MM.1S (cell line): ENCODE results near the gene CHTF8.

Source experiments
- DNase-seq: peaks from one replicate; pipeline ENCODE4 v3.0.0-alpha.2; 2015
- H2AFZ ChIP-seq: fragments of 300-600 bp; sonication (generic); 2 replicates; pipeline ENCODE4 v1.6.0; 2016; ENCODE audit warnings: antibody characterized with exemption, low read length
- H3F3A ChIP-seq: fragments of 300-600 bp; sonication (generic); 2 replicates; pipeline ENCODE4 v1.6.1; 2016; ENCODE audit warnings: mild to moderate bottlenecking, antibody characterized with exemption, low read length, moderate library complexity, mixed read lengths; ENCODE audit not compliant: insufficient read depth
- H3K27ac ChIP-seq: fragments of 300-600 bp; sonication (generic); 2 replicates; pipeline ENCODE4 v1.5.1; 2016; ENCODE audit warnings: mild to moderate bottlenecking, low read length
- H3K27me3 ChIP-seq: fragments of 300-600 bp; sonication (generic); replicated peaks from 2 replicates; pipeline ENCODE4 v1.6.0; 2016; ENCODE audit warnings: low read length; ENCODE audit not compliant: insufficient read depth
- H3K36me3 ChIP-seq: fragments of 300-600 bp; sonication (generic); replicated peaks from 2 replicates; pipeline ENCODE4 v1.6.1; 2016; ENCODE audit warnings: mild to moderate bottlenecking, low read length, mixed read lengths; ENCODE audit not compliant: insufficient read depth
- H3K4me1 ChIP-seq: fragments of 300-600 bp; sonication (generic); 2 replicates; pipeline ENCODE4 v1.6.1; 2016; ENCODE audit warnings: low read length, mixed read lengths
- H3K4me2 ChIP-seq: fragments of 300-600 bp; sonication (generic); 2 replicates; pipeline ENCODE4 v1.6.0; 2016; ENCODE audit warnings: low read depth, low read length
- H3K4me3 ChIP-seq: fragments of 300-600 bp; sonication (generic); 2 replicates; pipeline ENCODE4 v1.5.1; 2016; ENCODE audit warnings: low read length, mixed read lengths
- H3K79me2 ChIP-seq: fragments of 300-600 bp; sonication (generic); 2 replicates; pipeline ENCODE4 v1.6.1; 2016; ENCODE audit warnings: mixed run types, low read length, mixed read lengths
- H3K9ac ChIP-seq: fragments of 300-600 bp; sonication (generic); 2 replicates; pipeline ENCODE4 v1.6.1; 2016; ENCODE audit warnings: low read length, mixed read lengths
- H3K9me2 ChIP-seq: fragments of 300-600 bp; sonication (generic); replicated peaks from 2 replicates; pipeline ENCODE4 v1.6.1; 2016; ENCODE audit warnings: mild to moderate bottlenecking, low read length, mixed read lengths; ENCODE audit not compliant: insufficient read depth
- H3K9me3 ChIP-seq: fragments of 300-600 bp; sonication (generic); replicated peaks from 2 replicates; pipeline ENCODE4 v1.6.1; 2016; ENCODE audit warnings: mild to moderate bottlenecking, low read length, mixed read lengths; ENCODE audit not compliant: insufficient read depth
- H4K20me1 ChIP-seq: fragments of 300-600 bp; sonication (generic); 2 replicates; pipeline ENCODE4 v1.6.1; 2016; ENCODE audit warnings: mild to moderate bottlenecking, low read length, moderate library complexity, mixed read lengths; ENCODE audit not compliant: insufficient read depth
- EZH2 ChIP-seq: fragments of 300-600 bp; sonication (generic); optimal IDR thresholded peaks from 2 replicates; pipeline ENCODE3; 2017; ENCODE audit warnings: low read depth, mild to moderate bottlenecking, antibody characterized with exemption, low read length, mixed read lengths
- EZH2phosphoT487 ChIP-seq: fragments of 300-600 bp; sonication (generic); IDR thresholded peaks from 2 replicates; pipeline ENCODE4 v1.6.1; 2018; ENCODE audit warnings: antibody characterized with exemption, low read length
- TF ChIP-seq, protein P1 (sequence below): fragments of 300-600 bp; sonication (generic); IDR thresholded peaks from 2 replicates; pipeline ENCODE4 v1.5.1; 2016; ENCODE audit warnings: antibody characterized with exemption, low read length, mixed read lengths

Gene CHTF8

DNA sequence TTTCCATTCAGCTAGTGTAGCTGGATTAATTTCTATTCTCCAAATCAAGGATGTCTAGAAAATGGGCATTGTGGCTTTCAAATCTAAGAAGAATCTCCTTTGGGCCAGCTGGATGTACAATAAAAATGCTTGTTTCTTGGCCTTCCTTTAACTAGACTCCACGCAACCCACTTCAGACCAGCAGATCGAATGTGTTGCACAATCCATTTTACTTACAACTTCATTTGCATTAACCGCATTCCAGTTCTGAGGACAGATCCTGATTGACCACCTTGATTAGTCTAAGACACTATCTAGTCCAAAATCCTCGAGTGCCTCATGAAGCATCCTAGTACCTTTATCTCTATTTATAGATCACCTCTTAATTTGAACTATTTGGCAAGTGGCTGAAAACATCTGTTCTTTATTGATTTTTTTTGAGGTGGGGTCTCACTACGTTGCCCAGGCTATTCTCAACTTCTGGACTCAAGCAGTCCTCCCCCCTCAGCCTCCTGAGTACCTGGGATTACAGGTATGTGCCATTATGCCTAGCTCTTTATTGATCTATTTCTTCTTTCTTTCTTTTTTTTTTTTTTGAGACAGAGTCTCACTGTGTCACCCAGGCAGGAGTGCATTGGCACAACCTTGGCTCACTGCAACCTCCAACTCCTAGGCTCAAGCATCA lies 47.2 kb downstream of the CHTF8 start:
- no peak for DNase-seq
- H3K9ac ChIP-seq = no peak overlapping the region
- no peak overlapping the region for H3K4me2 ChIP-seq
- H2AFZ ChIP-seq = no peak overlapping the region
- no peaks in the 10 kb centered on the region for H3K4me1 ChIP-seq
- H3K27ac ChIP-seq = no peak overlapping the region
- H3F3A ChIP-seq = no peaks in the 10 kb centered on the region
- H3K9me3 ChIP-seq = no peaks in the 10 kb centered on the region
- H3K9me2 ChIP-seq = no peaks in the 10 kb centered on the region
- H4K20me1 ChIP-seq = no peaks in the 10 kb centered on the region
- no peak overlapping the region for H3K4me3 ChIP-seq
- H3K27me3 ChIP-seq = no peaks in the 10 kb centered on the region
- H3K79me2 ChIP-seq = no peaks in the 10 kb centered on the region
- H3K36me3 ChIP-seq = no peaks in the 10 kb centered on the region; the same call in 1 of the 2 replicates
- TF ChIP-seq EZH2 (no peak), EZH2phosphoT487 (no peak)
- TF ChIP-seq, protein P1, sequence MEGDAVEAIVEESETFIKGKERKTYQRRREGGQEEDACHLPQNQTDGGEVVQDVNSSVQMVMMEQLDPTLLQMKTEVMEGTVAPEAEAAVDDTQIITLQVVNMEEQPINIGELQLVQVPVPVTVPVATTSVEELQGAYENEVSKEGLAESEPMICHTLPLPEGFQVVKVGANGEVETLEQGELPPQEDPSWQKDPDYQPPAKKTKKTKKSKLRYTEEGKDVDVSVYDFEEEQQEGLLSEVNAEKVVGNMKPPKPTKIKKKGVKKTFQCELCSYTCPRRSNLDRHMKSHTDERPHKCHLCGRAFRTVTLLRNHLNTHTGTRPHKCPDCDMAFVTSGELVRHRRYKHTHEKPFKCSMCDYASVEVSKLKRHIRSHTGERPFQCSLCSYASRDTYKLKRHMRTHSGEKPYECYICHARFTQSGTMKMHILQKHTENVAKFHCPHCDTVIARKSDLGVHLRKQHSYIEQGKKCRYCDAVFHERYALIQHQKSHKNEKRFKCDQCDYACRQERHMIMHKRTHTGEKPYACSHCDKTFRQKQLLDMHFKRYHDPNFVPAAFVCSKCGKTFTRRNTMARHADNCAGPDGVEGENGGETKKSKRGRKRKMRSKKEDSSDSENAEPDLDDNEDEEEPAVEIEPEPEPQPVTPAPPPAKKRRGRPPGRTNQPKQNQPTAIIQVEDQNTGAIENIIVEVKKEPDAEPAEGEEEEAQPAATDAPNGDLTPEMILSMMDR = no peak

DNA sequence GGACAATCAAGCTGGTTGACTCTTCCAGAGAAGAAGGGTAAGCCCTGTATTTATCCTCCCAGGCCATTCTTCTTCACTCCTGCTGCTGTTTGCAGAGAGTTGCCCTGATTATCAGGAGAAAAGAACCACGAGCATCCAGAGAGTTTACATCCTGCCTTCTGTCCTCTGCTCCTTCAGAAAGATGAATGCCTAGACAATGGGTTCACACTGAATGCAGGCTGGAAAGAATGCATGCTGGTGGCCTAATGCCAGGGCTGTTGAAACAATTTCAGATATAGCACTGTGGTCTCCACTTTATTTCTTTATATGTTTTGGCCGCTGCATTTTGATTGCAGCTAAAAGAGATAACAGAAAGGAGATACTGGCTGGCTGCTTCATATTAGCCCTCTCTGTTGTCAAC lies 48.1 kb downstream of the CHTF8 start:
- H3K79me2 ChIP-seq = no peaks in the 10 kb centered on the region
- no peaks in the 10 kb centered on the region for H4K20me1 ChIP-seq
- no peak overlapping the region for H3K27ac ChIP-seq
- no peaks in the 10 kb centered on the region for H3K27me3 ChIP-seq
- H3K9ac ChIP-seq = no peak overlapping the region
- H3K9me3 ChIP-seq = no peaks in the 10 kb centered on the region
- H3K36me3 ChIP-seq = no peaks in the 10 kb centered on the region; the same call in 1 of the 2 replicates
- no peak for DNase-seq
- no peak overlapping the region for H3K4me2 ChIP-seq
- H3K4me1 ChIP-seq = no peaks in the 10 kb centered on the region
- no peak overlapping the region for H3K4me3 ChIP-seq
- H3K9me2 ChIP-seq = no peaks in the 10 kb centered on the region
- H3F3A ChIP-seq = no peaks in the 10 kb centered on the region
- TF ChIP-seq EZH2 = no peak
- no peak for TF ChIP-seq EZH2phosphoT487
- TF ChIP-seq, protein P1 = no peak
- H2AFZ ChIP-seq = no peak overlapping the region

DNA sequence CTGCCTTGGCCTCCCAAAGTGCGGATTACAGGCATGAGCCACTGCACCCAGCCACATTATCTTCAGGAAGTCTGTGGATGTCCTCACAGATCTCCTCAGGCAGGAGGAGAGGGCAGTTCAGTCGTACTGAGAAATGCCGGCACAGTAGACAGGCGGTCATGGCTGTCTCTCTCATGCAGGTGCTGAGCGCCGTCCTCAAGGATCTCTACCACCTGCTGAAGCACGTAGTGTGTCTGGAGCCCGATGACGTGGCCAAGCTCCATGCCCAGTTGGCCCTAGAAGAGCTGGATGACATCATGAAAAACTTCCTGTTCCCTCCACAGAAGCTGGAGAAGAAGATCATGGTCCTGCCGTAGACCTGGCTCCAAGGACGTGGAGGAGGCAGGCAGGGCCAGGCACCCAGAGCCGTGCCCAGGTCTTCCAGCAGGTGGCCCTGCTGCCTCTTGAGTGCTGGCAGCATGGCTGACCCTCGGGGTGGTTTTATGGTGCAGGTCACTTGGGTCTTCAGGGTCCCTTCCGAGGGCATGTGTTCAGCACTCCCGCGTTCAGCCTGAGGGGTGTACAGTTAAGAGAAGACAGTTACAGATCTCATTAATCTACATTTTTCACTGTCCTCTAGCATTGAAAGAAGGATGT lies 49.0 kb downstream of the CHTF8 start:
- H3K9me3 ChIP-seq = no peaks in the 10 kb centered on the region
- no peak overlapping the region for H3K4me2 ChIP-seq
- no peaks in the 10 kb centered on the region for H3F3A ChIP-seq
- H3K9ac ChIP-seq = no peak overlapping the region
- H2AFZ ChIP-seq = no peak overlapping the region
- H3K4me1 ChIP-seq = no peaks in the 10 kb centered on the region
- H3K27me3 ChIP-seq = no peaks in the 10 kb centered on the region
- no peak overlapping the region for H3K27ac ChIP-seq
- no peak for DNase-seq
- TF ChIP-seq EZH2phosphoT487 = no peak
- no peak for TF ChIP-seq EZH2
- TF ChIP-seq, protein P1 = no peak
- no peaks in the 10 kb centered on the region; the same call in 1 of the 2 replicates for H3K36me3 ChIP-seq
- no peaks in the 10 kb centered on the region for H3K79me2 ChIP-seq
- H3K4me3 ChIP-seq = no peak overlapping the region
- H3K9me2 ChIP-seq = no peaks in the 10 kb centered on the region
- no peaks in the 10 kb centered on the region for H4K20me1 ChIP-seq
